IMR-90 (cell line): Measurements from ENCODE around the gene CYB5D1. TPM values are rescaled to one million over a fixed set of nuclear protein-coding genes. Genes with fewer than 3 reads are reported as not detected.

Experiments used
- ATAC-seq: fragments of 200-7000 bp; cut with Tn5 transposase; 2 replicates; pipeline ENCODE4 v1.9.1; 2020; ENCODE audit warnings: low read depth, mild to moderate bottlenecking, moderate library complexity
- BruUV-seq: library from RNA; stranded (reverse); fragments of 400-500 nt; replicated peaks from 2 replicates; lab custom pipeline; 2021; lab: Mats Ljungman, UMichigan
- CTCF ChIA-PET: fragments of 300-600 bp; formaldehyde crosslinking; extraction: SDS; loops from one replicate; lab custom pipeline; 2021; ENCODE audit warnings: antibody characterized with exemption; lab: Yijun Ruan, JAX
- POLR2A ChIA-PET: fragments of 300-600 bp; sonication (Branson Sonifier 250); formaldehyde crosslinking; loops from one replicate; lab custom pipeline; 2022; ENCODE audit warnings: antibody characterized with exemption; ENCODE audit not compliant: unreplicated experiment; lab: Charles Lee
- DNase-seq: peaks from one replicate; pipeline ENCODE4 v3.0.0; 2013
- H2AFZ ChIP-seq: replicated peaks from 2 replicates; pipeline ENCODE3; 2013; ENCODE audit warnings: low read length, mild to moderate bottlenecking; ENCODE audit not compliant: poor library complexity
- H2AK5ac ChIP-seq: 2 replicates; pipeline ENCODE4 v1.6.1; 2013; ENCODE audit warnings: low read depth, low read length, inconsistent platforms
- H2AK9ac ChIP-seq: replicated peaks from 2 replicates; pipeline ENCODE3; 2013; ENCODE audit warnings: mild to moderate bottlenecking, low read depth, low read length, moderate library complexity; ENCODE audit not compliant: poor library complexity
- H2BK120ac ChIP-seq: 2 replicates; pipeline ENCODE4 v1.6.1; 2013; ENCODE audit warnings: low read depth, low read length, inconsistent platforms
- H2BK15ac ChIP-seq: 3 replicates; pipeline ENCODE4 v1.6.1; 2013; ENCODE audit warnings: low read depth, low read length, inconsistent platforms
- H2BK20ac ChIP-seq: 2 replicates; pipeline ENCODE4 v1.6.1; 2013; ENCODE audit warnings: low read depth, mild to moderate bottlenecking, inconsistent platforms, low read length, moderate library complexity
- H2BK5ac ChIP-seq: 2 replicates; pipeline ENCODE4 v1.6.1; 2013; ENCODE audit warnings: mild to moderate bottlenecking, low read depth, low read length, inconsistent platforms; ENCODE audit not compliant: poor library complexity, severe bottlenecking
- H3K14ac ChIP-seq: replicated peaks from 2 replicates; pipeline ENCODE4 v1.6.1; 2013; ENCODE audit warnings: low read depth, low read length, inconsistent platforms
- H3K18ac ChIP-seq: 2 replicates; pipeline ENCODE4 v1.6.1; 2013; ENCODE audit warnings: low read depth, low read length, control low read depth
- H3K23ac ChIP-seq: 2 replicates; pipeline ENCODE4 v1.6.1; 2013; ENCODE audit warnings: low read depth, low read length, inconsistent platforms
- H3K27ac ChIP-seq: 2 replicates; pipeline ENCODE4 v1.5.1; 2013; ENCODE audit warnings: mild to moderate bottlenecking, control low read depth, low read length; ENCODE audit not compliant: insufficient read depth
- H3K27me3 ChIP-seq: 2 replicates; pipeline ENCODE4 v1.6.1; 2013; ENCODE audit warnings: low read length; ENCODE audit not compliant: control insufficient read depth, insufficient read depth
- H3K36me3 ChIP-seq: 2 replicates; pipeline ENCODE4 v1.6.1; 2013; ENCODE audit warnings: low read length, mixed read lengths; ENCODE audit not compliant: control insufficient read depth, insufficient read depth
- H3K4ac ChIP-seq: 2 replicates; pipeline ENCODE4 v1.6.1; 2013; ENCODE audit warnings: low read depth, low read length, inconsistent platforms
- H3K4me1 ChIP-seq: 2 replicates; pipeline ENCODE4 v1.6.1; 2013; ENCODE audit warnings: low read length, mixed read lengths; ENCODE audit not compliant: control insufficient read depth, insufficient read depth
- H3K4me2 ChIP-seq: 2 replicates; pipeline ENCODE4 v1.6.1; 2013; ENCODE audit warnings: low read depth, mild to moderate bottlenecking, control low read depth, low read length, moderate library complexity
- H3K4me3 ChIP-seq: 2 replicates; pipeline ENCODE4 v1.5.1; 2013; ENCODE audit warnings: low read depth, mild to moderate bottlenecking, control low read depth, low read length, moderate library complexity; ENCODE audit not compliant: insufficient read depth
- H3K56ac ChIP-seq: 2 replicates; pipeline ENCODE4 v1.6.1; 2013; ENCODE audit warnings: low read length, inconsistent platforms; ENCODE audit not compliant: insufficient read depth; ENCODE audit errors: extremely low read depth
- H3K79me1 ChIP-seq, 2 experiments: 2 replicates each; pipeline ENCODE4 v1.6.1; 2013; ENCODE audit warnings: low read length in 2 of 2, inconsistent platforms in 1 of 2, low read depth in 1 of 2
- H3K9ac ChIP-seq: 2 replicates; pipeline ENCODE4 v1.6.1; 2013; ENCODE audit warnings: low read depth, low read length, control low read depth
- H3K9me1 ChIP-seq: 2 replicates; pipeline ENCODE4 v1.6.1; 2013; ENCODE audit warnings: low read length, inconsistent platforms; ENCODE audit not compliant: insufficient read depth
- H3K9me3 ChIP-seq: 2 replicates; pipeline ENCODE4 v1.6.1; 2013; ENCODE audit warnings: low read length; ENCODE audit not compliant: control insufficient read depth, insufficient read depth
- H4K20me1 ChIP-seq: 2 replicates; pipeline ENCODE4 v1.6.1; 2013; ENCODE audit warnings: low read length, inconsistent platforms; ENCODE audit not compliant: insufficient read depth
- H4K5ac ChIP-seq: 2 replicates; pipeline ENCODE4 v1.6.1; 2013; ENCODE audit warnings: mild to moderate bottlenecking, low read depth, low read length, control low read depth
- H4K8ac ChIP-seq, 2 experiments: 2 replicates each; pipeline ENCODE4 v1.6.1; 2013; ENCODE audit warnings: low read depth in 2 of 2, low read length in 2 of 2, control low read depth in 1 of 2, inconsistent platforms in 1 of 2
- H4K91ac ChIP-seq: 2 replicates; pipeline ENCODE4 v1.6.1; 2013; ENCODE audit warnings: low read depth, low read length, inconsistent platforms; ENCODE audit not compliant: insufficient read depth
- BHLHE40 ChIP-seq: fragments of 150-350 bp; IDR thresholded peaks from 2 replicates; pipeline ENCODE4 v1.6.1; 2016; ENCODE audit warnings: mild to moderate bottlenecking, low read depth, low read length
- CEBPB ChIP-seq: IDR thresholded peaks from 2 replicates; pipeline ENCODE4 v1.6.1; 2012; ENCODE audit warnings: low read depth, low read length, improper control_type of control experiment
- FOS ChIP-seq: fragments of 150-350 bp; IDR thresholded peaks from 2 replicates; pipeline ENCODE4 v1.6.1; 2016; ENCODE audit warnings: low read depth, low read length
- MAZ ChIP-seq: IDR thresholded peaks from 2 replicates; pipeline ENCODE4 v1.6.1; 2012; ENCODE audit warnings: low read depth, mild to moderate bottlenecking, low read length, improper control_type of control experiment, moderate library complexity, borderline replicate concordance
- POLR2A ChIP-seq: IDR thresholded peaks from 2 replicates; pipeline ENCODE4 v1.6.1; 2012; ENCODE audit warnings: mild to moderate bottlenecking, low read depth, low read length
- RCOR1 ChIP-seq: IDR thresholded peaks from 2 replicates; pipeline ENCODE4 v1.6.1; 2012; ENCODE audit warnings: mild to moderate bottlenecking, low read length, improper control_type of control experiment; ENCODE audit not compliant: insufficient replicate concordance
- SMC3 ChIP-seq: fragments of 150-350 bp; IDR thresholded peaks from 2 replicates; pipeline ENCODE4 v1.6.1; 2016; ENCODE audit warnings: low read depth, mild to moderate bottlenecking, antibody characterized with exemption, low read length, moderate library complexity
- WGBS, 2 experiments: methylation state at CpG; one replicate each; pipeline versions ENCODE4 v1.1.5 to v1.1.7; 2013; ENCODE audit warnings: missing lambda C conversion rate in 2 of 2; ENCODE audit not compliant: insufficient read length in 1 of 2; ENCODE audit errors: extremely low coverage in 2 of 2; 5-methylcytosine and 5-hydroxymethylcytosine counted together
- dilution Hi-C: fragments of 300-500 bp; cut with HindIII; formaldehyde crosslinking; loops from one replicate; pipeline ENCODE4 v1.14.3; 2018; ENCODE audit warnings: low sequenced_read_pairs; ENCODE audit not compliant: unreplicated experiment
- in situ Hi-C: fragments of 300-500 bp; cut with MboI; formaldehyde crosslinking; loops from 3 replicates; pipeline ENCODE4 v1.14.3; 2019; ENCODE audit warnings: low sequenced_read_pairs, inconsistent platforms, mixed read lengths
- intact Hi-C: fragments of 100-400 bp; cut with micrococcal nuclease; formaldehyde crosslinking; loops from 2 replicates; pipeline ENCODE4 v1.10.0; 2022
- polyA plus RNA-seq, 3 experiments: library from polyadenylated mRNA; depleted of rRNA; stranded (reverse); fragments of >200 nt; gene quantifications; 2 replicates each; pipeline ENCODE4 v1.2.3, GENCODE V29; 2012; ENCODE audit warnings: low replicate concordance in 1 of 3
- total RNA-seq: library from RNA; depleted of rRNA; stranded (reverse); fragments of >200 nt; gene quantifications from 2 replicates; pipeline ENCODE4 v1.2.3, GENCODE V29; 2012
- TF ChIP-seq, protein P1 (sequence below): conservative IDR thresholded peaks from 2 replicates; pipeline ENCODE4 v1.5.1; 2012; ENCODE audit warnings: mild to moderate bottlenecking, low read depth, low read length, improper control_type of control experiment
- TF ChIP-seq, protein P2 (sequence below): fragments of 150-350 bp; IDR thresholded peaks from 2 replicates; pipeline ENCODE4 v1.6.1; 2017; ENCODE audit warnings: mild to moderate bottlenecking, antibody characterized with exemption, low read length, low read depth

CYB5D1 gene
- total and polyA plus RNA-seq, 2 of the 4 experiments (the other 2 are of a cell fraction) = 8.8 to 10.8 TPM

DNA sequence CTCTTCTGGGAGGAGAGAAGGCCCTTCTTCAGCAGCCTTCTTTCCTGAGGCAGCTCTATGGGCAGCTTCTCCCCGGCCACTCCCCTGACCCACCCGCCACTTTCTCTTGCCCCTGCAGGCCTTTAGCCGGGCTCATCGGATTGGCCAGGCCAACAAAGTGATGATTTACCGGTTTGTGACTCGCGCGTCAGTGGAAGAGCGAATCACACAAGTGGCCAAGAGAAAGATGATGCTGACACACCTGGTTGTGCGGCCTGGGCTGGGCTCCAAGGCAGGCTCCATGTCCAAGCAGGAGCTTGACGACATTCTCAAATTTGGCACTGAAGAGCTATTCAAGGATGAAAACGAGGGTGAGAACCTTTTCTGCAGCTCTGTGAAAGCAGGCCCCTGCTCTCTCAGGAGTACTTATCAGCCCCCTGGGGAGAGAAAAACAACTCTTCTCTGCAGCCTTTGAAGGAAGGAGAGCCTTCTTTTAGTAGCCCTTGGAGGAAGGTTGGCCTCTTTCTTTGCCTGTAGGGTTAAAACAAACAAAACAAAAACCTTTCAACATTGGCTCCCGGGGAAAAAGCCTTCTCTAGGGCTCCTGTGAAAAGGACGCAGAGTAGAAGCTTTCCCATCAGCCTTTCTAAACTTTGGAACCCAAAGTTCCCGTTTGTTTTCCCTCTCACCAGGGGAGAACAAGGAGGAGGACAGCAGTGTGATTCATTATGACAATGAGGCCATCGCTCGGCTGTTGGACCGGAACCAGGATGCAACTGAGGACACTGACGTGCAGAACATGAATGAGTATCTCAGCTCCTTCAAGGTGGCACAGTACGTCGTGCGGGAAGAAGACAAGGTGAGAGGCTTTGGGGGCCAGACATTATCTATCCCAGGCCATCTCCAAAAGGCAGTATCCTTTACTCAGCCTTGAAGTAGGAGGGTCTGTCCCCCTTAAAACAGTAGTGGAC is 45.6 kb downstream of the CYB5D1 start:
- CTCF ChIA-PET = interaction anchor here (1.3 kb wide), 1 partner anchor 87 kb away, joined by 10 read pairs; no protein-coding TSS in a partner anchor
- H3K9me3 ChIP-seq = no peaks in the 10 kb centered on the region
- no peak for TF ChIP-seq BHLHE40
- TF ChIP-seq CEBPB = no peak
- no peak for TF ChIP-seq RCOR1
- TF ChIP-seq POLR2A = no peak
- no peak for TF ChIP-seq SMC3
- TF ChIP-seq, protein P1, sequence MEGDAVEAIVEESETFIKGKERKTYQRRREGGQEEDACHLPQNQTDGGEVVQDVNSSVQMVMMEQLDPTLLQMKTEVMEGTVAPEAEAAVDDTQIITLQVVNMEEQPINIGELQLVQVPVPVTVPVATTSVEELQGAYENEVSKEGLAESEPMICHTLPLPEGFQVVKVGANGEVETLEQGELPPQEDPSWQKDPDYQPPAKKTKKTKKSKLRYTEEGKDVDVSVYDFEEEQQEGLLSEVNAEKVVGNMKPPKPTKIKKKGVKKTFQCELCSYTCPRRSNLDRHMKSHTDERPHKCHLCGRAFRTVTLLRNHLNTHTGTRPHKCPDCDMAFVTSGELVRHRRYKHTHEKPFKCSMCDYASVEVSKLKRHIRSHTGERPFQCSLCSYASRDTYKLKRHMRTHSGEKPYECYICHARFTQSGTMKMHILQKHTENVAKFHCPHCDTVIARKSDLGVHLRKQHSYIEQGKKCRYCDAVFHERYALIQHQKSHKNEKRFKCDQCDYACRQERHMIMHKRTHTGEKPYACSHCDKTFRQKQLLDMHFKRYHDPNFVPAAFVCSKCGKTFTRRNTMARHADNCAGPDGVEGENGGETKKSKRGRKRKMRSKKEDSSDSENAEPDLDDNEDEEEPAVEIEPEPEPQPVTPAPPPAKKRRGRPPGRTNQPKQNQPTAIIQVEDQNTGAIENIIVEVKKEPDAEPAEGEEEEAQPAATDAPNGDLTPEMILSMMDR = no peak
- no peak for TF ChIP-seq FOS
- TF ChIP-seq, protein P2, sequence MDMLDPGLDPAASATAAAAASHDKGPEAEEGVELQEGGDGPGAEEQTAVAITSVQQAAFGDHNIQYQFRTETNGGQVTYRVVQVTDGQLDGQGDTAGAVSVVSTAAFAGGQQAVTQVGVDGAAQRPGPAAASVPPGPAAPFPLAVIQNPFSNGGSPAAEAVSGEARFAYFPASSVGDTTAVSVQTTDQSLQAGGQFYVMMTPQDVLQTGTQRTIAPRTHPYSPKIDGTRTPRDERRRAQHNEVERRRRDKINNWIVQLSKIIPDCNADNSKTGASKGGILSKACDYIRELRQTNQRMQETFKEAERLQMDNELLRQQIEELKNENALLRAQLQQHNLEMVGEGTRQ = no peak
- TF ChIP-seq MAZ = no peak

More for the DNA sequence above, 45.6 kb downstream of the CYB5D1 start:
- intact Hi-C loops (no loop called here), dilution Hi-C loops (no loop called here), in situ Hi-C loops (no loop called here)
- no peak overlapping the region for H3K56ac ChIP-seq
- no peak overlapping the region for H2AFZ ChIP-seq
- no peak overlapping the region for H4K5ac ChIP-seq
- DNase-seq (no peak), ATAC-seq (no peak)
- peaks cover 92% of the 10 kb centered on the region for H3K36me3 ChIP-seq
- H3K4me2 ChIP-seq = no peak overlapping the region
- H3K23ac ChIP-seq = no peak overlapping the region
- no peaks in the 10 kb centered on the region for H4K20me1 ChIP-seq
- H3K14ac ChIP-seq = no peak overlapping the region
- H3K9me1 ChIP-seq = no peaks in the 10 kb centered on the region
- no peak overlapping the region for H3K9ac ChIP-seq
- POLR2A ChIA-PET = no interaction called here
- H3K79me1 ChIP-seq = peaks cover 0 to 8% of the 10 kb centered on the region in 2 experiments; a peak in 2 of 4 replicates
- WGBS, 2 experiments = 71% methylated on average over 9 of the region's 22 CpGs; no CpG with 5 or more reads in 1 of the 2 experiments
- H3K4me3 ChIP-seq = no peak overlapping the region
- H2BK20ac ChIP-seq = no peak overlapping the region
- no peak overlapping the region for H3K18ac ChIP-seq
- H4K8ac ChIP-seq = no peak overlapping the region
- H2BK15ac ChIP-seq = no peak overlapping the region
- H4K91ac ChIP-seq = no peak overlapping the region
- H3K4ac ChIP-seq = no peak overlapping the region
- H2AK5ac ChIP-seq = no peak overlapping the region
- no peak overlapping the region for H3K27ac ChIP-seq
- no peak overlapping the region for H2AK9ac ChIP-seq
- H2BK5ac ChIP-seq = no peak overlapping the region
- H3K27me3 ChIP-seq = no peaks in the 10 kb centered on the region
- BruUV-seq = TSS peak; percentile 38
- H3K4me1 ChIP-seq = no peaks in the 10 kb centered on the region
- H2BK120ac ChIP-seq = no peak overlapping the region
